Activated T-cell treated with anti-CD3 and anti-CD28 coated beads, Interleukin-2, amount 50 U/mL, for 24 hours (primary cell): ENCODE data around the gene SLC25A27.
A peak's percentile ranks its signal among the peaks of the same experiment; 100 is the strongest.
"Not testable (repeated sequence)": the region's sequence is repeated elsewhere in the genome, so short reads cannot be mapped to it uniquely, and the experiment has no call there.

Experiments
- DNase-seq: peaks from one replicate; pipeline ENCODE4 v3.0.0-alpha.2; 2020
- H3K27ac Mint-ChIP-seq: 2 replicates; pipeline ENCODE4 v1.8.0; 2020; ENCODE audit warnings: mild to moderate bottlenecking, mixed read lengths
- H3K27me3 Mint-ChIP-seq: 2 replicates; pipeline ENCODE4 v1.8.0; 2020; ENCODE audit warnings: mixed read lengths
- H3K36me3 Mint-ChIP-seq: 2 replicates; pipeline ENCODE4 v1.8.0; 2020; ENCODE audit warnings: low read depth, mixed read lengths
- H3K4me1 Mint-ChIP-seq: 2 replicates; pipeline ENCODE4 v1.8.0; 2020; ENCODE audit warnings: low read depth, mixed read lengths
- H3K4me3 Mint-ChIP-seq: 2 replicates; pipeline ENCODE4 v1.8.0; 2020; ENCODE audit warnings: mild to moderate bottlenecking, moderate library complexity, mixed read lengths
- H3K9me3 Mint-ChIP-seq: 2 replicates; pipeline ENCODE4 v1.8.0; 2020; ENCODE audit warnings: mixed read lengths

The SLC25A27 gene

DNA sequence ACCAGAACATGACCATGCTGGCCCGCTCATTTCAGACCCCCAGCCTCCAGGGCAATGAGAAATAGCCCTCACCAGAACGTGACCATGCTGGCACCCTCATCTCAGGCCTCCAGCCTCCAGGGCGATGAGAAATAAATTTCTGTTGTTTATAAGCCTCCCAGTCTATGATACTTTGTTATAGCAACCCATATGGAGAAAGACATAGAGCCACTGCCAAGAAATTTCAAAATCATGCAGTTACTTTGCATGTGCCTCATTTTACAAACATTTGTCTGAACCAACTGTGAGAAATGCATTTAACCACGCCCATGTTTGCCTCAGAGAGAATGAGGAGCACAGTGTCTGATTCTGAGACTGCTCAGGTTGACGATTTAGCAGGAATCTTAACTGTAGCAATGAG, 15.6 kb upstream of the SLC25A27 start:
- Mint-ChIP-seq H3K4me3 (no peak overlapping the region), H3K36me3 (no peaks in the 10 kb centered on the region), H3K27ac (no peak overlapping the region), H3K27me3 (peaks cover 42% of the 10 kb centered on the region), H3K9me3 (no peaks in the 10 kb centered on the region), H3K4me1 (no peaks in the 10 kb centered on the region)
- DNase-seq = no peak

DNA sequence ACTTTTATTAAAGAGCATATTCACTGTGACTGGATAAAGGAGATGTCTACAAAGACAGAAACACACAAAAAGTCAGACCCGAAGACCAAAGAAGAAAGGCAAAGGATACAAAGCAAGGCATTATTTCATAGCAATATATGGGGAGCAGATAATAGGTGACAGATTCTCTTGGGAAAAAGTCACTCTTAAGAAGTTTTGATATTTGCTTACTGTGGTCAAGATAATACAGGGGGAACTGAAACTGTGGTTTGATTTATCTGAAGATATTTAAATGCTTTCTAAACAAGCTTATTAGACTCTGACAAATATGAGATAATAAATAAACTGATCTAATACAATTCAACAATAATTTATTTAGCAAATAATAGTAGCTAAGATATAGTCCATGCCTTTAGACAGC, 14.8 kb upstream of the SLC25A27 start:
- DNase-seq = no peak

DNA sequence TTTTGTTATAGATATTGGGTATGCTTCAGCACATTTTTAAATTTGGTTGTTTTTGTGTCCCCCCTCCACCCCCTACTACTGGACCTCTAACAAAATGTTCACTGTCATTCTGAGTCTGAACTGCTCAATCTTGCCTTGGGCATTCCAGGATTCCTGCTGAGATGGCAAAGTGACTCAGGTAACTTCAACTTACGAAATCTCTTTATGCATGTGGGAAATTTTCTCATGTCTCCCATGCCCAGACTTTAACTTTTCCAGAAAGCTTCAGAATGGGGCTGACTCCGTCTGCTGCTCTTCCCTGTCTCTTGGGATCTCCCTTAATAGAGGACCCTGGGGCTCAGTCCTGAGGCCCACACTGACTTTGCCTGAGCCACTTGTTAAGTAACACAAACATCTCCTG, 14.1 kb upstream of the SLC25A27 start:
- Mint-ChIP-seq H3K9me3 (no peaks in the 10 kb centered on the region), H3K27ac (no peak overlapping the region), H3K36me3 (no peaks in the 10 kb centered on the region), H3K4me1 (peaks cover 11% of the 10 kb centered on the region), H3K27me3 (peaks cover 46% of the 10 kb centered on the region), H3K4me3 (no peak overlapping the region)
- DNase-seq = no peak

More for the DNA sequence above, 14.8 kb upstream of the SLC25A27 start:
- Mint-ChIP-seq H3K9me3 (no peaks in the 10 kb centered on the region), H3K27me3 (peaks cover 46% of the 10 kb centered on the region), H3K4me3 (no peak overlapping the region), H3K27ac (no peak overlapping the region), H3K4me1 (peaks cover 4% of the 10 kb centered on the region), H3K36me3 (no peaks in the 10 kb centered on the region)

DNA sequence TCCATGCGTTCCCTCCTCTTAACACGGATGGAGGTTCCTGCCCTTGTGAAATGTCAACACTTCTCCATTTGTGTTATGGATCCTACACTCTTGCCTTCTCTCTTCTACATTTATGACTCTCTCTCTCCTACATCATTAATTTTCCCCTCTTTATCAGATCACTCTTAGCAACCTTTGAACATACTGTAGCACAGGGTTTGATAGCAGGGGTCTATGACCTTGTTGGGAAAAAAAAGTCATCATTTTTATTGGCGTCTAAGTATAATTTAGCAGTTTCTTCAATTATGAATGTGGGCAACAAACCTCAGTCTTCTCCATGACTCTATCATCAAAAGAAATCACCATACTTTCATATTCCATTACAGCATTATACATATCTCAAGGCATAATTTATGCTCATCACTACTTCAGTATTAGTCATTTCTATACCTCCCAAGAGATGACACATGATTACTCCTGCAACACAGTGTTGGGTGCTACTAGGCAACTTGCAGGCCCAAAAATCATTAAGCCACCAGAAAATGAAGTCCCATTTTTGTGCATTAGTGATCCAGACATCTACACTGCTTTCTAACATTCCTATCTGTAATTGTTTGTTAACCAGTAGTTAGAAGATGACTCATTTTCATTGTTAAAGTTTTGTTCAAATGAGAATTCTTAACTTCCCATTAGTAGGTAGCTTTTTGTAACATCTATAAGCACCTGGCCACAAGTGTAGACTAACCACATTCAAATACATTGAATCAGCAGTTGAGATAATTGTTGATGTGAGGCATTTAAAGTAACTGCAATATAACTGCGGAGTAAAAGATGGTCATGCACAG, 9.6 kb upstream of the SLC25A27 start:
- peak overlapping the region; percentile 34 for H3K27ac Mint-ChIP-seq
- no peak overlapping the region for H3K4me3 Mint-ChIP-seq
- H3K4me1 Mint-ChIP-seq = peaks cover 16% of the 10 kb centered on the region
- DNase-seq = no peak
- H3K27me3 Mint-ChIP-seq = peaks cover 45% of the 10 kb centered on the region
- H3K36me3 Mint-ChIP-seq = no peaks in the 10 kb centered on the region
- no peaks in the 10 kb centered on the region for H3K9me3 Mint-ChIP-seq

DNA sequence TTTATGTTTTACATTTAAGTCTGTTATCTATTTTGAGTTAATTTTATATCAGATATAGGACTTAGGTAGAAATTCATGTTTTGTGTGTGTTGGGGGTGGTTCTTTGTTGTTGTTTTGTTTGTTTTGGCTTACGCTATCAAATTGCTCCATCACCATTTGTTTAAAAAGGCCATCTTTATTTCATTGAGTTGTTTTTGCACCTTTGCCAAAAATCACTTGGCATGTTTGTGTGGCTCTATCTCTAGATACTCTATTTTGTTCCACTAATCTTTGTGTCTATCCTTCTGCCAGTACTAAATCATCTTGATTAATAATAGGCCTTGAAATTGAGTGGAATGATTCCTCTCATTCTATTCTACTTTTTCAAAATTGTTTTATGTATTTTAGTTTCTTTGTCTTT, 7.5 kb upstream of the SLC25A27 start:
- H3K4me3 Mint-ChIP-seq = no peak overlapping the region
- peaks cover 40% of the 10 kb centered on the region for H3K27me3 Mint-ChIP-seq
- no peaks in the 10 kb centered on the region for H3K36me3 Mint-ChIP-seq
- DNase-seq = no peak
- H3K4me1 Mint-ChIP-seq = peaks cover 19% of the 10 kb centered on the region
- H3K27ac Mint-ChIP-seq = no peak overlapping the region
- H3K9me3 Mint-ChIP-seq = no peaks in the 10 kb centered on the region

DNA sequence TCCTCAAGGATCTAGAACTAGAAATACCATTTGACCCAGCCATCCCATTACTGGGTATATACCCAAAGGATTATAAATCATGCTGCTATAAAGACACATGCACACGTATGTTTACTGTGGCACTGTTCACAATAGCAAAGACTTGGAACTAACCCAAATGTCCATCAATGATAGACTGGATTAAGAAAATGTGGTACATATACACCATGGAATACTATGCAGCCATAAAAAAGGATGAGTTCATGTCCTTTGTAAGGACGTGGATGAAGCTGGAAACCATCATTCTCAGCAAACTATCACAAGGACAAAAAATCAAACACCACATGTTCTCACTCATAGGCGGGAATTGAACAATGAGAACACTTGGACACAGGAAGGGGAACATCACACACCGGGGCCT, 4.7 kb upstream of the SLC25A27 start:
- H3K27me3 Mint-ChIP-seq = peaks cover 52% of the 10 kb centered on the region
- not testable (repeated sequence) for H3K9me3 Mint-ChIP-seq, DNase-seq, H3K36me3 Mint-ChIP-seq, H3K27ac Mint-ChIP-seq, H3K4me3 Mint-ChIP-seq
- H3K4me1 Mint-ChIP-seq = peaks cover 22% of the 10 kb centered on the region

DNA sequence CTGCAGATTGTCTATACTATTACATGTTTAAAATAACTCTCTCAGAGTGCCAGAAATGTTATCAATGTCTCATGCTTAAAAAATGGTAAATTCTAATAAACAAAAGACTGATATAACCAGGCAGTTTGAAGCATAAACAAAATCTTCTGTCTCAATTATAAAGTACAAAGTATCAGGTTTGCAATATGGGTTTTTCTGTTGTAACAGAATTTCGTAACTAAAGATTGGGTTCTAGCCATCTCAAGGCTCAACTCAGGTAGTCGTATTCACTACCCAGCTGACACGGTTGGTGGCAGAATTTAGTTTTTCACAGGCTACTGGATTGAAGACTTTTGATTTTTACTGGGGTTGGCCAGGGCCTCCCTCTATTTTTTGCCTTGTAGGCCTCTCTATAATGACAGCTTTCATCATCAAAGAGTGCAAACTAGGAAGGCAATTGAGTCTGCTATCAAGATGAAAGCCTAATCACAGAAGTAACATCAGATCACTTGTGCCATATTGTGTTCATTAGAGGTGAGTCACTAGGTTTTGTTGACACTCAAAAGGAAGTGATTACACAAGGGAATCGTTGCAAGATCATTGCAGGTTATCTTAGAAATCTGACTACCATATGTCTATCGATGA, 3.8 kb upstream of the SLC25A27 start:
- Mint-ChIP-seq H3K9me3 (no peaks in the 10 kb centered on the region), H3K4me3 (no peak overlapping the region), H3K36me3 (no peaks in the 10 kb centered on the region), H3K4me1 (peaks cover 19% of the 10 kb centered on the region), H3K27me3 (peaks cover 60% of the 10 kb centered on the region), H3K27ac (no peak overlapping the region)
- DNase-seq = no peak

DNA sequence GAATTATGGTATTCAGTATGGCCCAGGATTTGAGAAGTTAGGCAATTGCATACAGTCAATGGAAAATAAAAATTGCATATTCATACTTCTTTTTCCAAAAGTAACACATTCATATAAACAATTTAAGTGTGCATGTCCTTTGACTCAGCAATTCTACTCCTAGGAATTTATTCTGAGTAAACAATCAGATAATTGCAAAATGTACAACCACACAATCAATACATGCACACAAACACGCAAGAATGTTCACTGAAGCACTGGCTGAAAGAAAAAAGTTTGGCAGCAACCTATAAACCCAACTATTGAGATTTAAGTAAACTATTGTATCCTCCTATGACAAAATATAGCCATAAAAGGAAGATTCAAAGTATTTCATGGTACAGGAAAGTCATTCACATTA, 1.8 kb upstream of the SLC25A27 start:
- H3K4me1 Mint-ChIP-seq = peaks cover 17% of the 10 kb centered on the region
- no peaks in the 10 kb centered on the region for H3K9me3 Mint-ChIP-seq
- H3K4me3 Mint-ChIP-seq = no peak overlapping the region
- no peak overlapping the region for H3K27ac Mint-ChIP-seq
- no peaks in the 10 kb centered on the region for H3K36me3 Mint-ChIP-seq
- peaks cover 79% of the 10 kb centered on the region for H3K27me3 Mint-ChIP-seq
- DNase-seq = no peak

DNA sequence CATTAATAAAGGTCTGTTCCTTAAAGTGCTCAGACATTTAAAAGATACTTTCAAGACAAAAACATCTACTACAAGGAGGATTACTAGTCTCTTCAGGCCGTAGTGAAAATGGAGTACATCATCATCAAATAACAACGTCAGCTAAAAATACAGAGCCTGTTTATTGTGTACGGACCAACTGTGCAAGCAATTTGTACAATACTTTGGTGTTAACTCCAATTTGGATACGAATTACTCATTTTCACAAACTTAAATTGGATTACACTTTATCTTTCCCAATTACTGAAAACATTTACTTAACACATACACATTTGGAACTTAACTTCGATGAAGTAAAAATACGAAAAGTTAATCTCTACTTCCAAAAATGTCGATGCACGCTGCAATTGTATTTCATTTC, 959 bp upstream of the SLC25A27 start:
- peaks cover 17% of the 10 kb centered on the region for H3K4me1 Mint-ChIP-seq
- H3K36me3 Mint-ChIP-seq = no peaks in the 10 kb centered on the region
- H3K27me3 Mint-ChIP-seq = peaks cover 77% of the 10 kb centered on the region
- no peak for DNase-seq
- no peak overlapping the region for H3K27ac Mint-ChIP-seq
- peak overlapping the region; percentile 76 for H3K4me3 Mint-ChIP-seq
- H3K9me3 Mint-ChIP-seq = no peaks in the 10 kb centered on the region

DNA sequence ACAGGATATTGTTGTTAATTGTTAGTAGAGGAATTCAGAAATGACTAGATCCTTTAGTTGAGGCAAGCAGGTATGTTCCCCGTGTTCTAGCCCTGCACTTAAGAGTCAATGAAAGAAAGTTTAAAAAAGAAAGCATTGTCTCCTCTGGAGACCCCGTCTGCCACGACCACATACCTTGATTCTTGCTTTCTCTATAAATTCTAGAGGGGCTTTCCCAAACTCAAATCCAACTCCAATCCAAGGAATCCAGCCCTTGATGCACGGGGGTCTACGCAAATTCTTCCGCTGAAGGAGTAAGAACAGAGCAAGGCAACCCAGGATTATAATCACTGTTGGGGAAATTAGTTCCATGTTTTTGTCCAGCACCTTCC, 558 bp upstream of the SLC25A27 start:
- Mint-ChIP-seq H3K27ac (no peak overlapping the region), H3K27me3 (peaks cover 73% of the 10 kb centered on the region), H3K4me1 (peaks cover 17% of the 10 kb centered on the region), H3K4me3 (peak overlapping the region; percentile 76), H3K36me3 (no peaks in the 10 kb centered on the region), H3K9me3 (no peaks in the 10 kb centered on the region)
- no peak for DNase-seq

DNA sequence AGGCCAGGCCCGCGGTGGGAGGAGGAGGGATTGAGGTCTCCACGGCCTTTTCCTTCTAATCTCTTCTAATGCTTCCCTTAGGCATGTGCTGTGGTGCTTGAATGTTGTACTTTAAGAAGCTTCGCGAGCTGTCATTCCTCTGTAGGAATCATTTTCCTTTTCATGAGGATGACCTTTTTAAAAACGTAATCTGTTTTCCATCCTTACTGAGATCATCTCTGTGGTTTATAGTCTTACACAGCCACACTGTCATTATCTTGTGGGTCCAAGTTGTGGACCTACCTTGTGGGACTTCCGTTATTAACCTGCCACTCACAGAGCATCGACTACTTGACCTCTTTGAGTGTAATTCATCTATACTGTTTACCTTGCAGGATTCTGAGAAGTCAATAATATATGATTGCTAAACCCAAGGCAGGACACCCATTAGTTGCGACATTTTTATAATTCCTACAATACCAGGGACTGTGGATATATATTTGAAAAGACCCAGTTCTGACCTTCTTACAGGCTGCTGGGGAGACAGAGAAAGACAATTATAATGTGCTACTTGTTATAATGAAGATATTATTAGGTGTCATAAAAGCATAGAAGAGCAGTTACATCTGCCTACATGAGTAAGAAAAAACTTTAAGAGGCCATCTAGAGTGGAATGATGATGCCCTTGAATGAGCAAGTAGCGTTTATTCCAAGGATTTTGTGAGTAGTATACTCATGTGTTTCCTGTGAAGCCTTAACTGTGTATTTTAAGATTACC, 842 bp downstream of the SLC25A27 start:
- Mint-ChIP-seq H3K36me3 (no peaks in the 10 kb centered on the region), H3K4me3 (peak overlapping the region; percentile 76), H3K27ac (no peak overlapping the region), H3K4me1 (peaks cover 17% of the 10 kb centered on the region), H3K27me3 (peaks cover 71% of the 10 kb centered on the region), H3K9me3 (no peaks in the 10 kb centered on the region)
- no peak for DNase-seq

DNA sequence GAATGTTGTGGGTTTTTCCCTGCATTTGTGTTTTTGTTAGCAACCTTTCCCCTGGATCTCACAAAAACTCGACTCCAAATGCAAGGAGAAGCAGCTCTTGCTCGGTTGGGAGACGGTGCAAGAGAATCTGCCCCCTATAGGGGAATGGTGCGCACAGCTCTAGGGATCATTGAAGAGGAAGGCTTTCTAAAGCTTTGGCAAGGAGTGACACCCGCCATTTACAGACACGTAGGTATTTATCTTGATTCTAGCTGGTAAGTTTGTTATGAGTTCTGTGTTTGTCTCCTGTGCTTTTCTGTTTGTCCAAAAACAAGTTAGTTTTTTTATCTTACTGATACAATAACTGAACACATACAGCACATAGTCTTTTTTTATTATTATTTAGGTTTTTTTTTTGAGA, 3.0 kb downstream of the SLC25A27 start:
- Mint-ChIP-seq H3K4me3 (no peak overlapping the region), H3K9me3 (no peaks in the 10 kb centered on the region), H3K27ac (no peak overlapping the region), H3K27me3 (peaks cover 60% of the 10 kb centered on the region), H3K4me1 (peaks cover 14% of the 10 kb centered on the region), H3K36me3 (no peaks in the 10 kb centered on the region)
- DNase-seq = no peak

DNA sequence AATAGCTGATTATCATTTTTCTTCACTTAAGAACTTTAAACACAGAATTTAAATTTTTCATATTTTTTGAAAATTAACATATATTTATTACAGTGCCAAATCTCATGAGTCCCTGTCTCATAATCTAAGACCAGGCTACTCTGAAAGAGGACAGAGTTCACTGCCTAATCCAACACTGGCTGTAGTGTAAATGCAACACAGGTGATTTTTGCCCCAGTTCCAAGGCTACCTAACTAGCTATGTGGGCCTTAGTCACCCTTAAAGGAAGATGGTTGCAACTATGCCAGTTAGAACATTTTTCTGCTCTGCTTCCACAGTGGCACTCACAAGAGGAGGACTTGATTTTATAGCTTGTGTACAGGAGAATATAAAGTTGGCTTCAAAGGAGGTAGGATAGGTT, 4.9 kb downstream of the SLC25A27 start:
- no peaks in the 10 kb centered on the region for H3K36me3 Mint-ChIP-seq
- H3K4me3 Mint-ChIP-seq = no peak overlapping the region
- H3K4me1 Mint-ChIP-seq = peaks cover 7% of the 10 kb centered on the region
- H3K27me3 Mint-ChIP-seq = peaks cover 43% of the 10 kb centered on the region
- no peaks in the 10 kb centered on the region for H3K9me3 Mint-ChIP-seq
- no peak overlapping the region for H3K27ac Mint-ChIP-seq
- no peak for DNase-seq

DNA sequence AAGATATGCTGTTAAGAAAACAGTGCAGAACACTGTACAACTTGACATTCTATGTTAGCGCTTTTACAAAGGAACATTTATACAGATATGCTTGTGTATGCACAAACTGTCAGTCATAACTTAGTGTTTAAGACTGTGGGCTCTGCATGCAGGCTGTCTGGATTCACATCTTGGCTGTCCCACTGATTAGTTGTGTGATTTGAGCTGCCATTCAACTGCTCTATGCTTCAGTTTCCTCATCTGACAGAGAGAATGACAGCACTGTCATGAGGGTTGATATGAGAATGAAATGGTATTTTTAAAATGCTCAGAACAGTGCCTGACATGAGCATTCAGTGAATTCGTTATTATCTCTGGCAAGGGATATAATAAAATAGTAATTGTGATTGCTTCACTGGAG, 8.7 kb downstream of the SLC25A27 start:
- H3K27ac Mint-ChIP-seq = no peak overlapping the region
- H3K4me1 Mint-ChIP-seq = no peaks in the 10 kb centered on the region
- H3K36me3 Mint-ChIP-seq = no peaks in the 10 kb centered on the region
- DNase-seq = no peak
- H3K27me3 Mint-ChIP-seq = peaks cover 10% of the 10 kb centered on the region
- no peaks in the 10 kb centered on the region for H3K9me3 Mint-ChIP-seq
- no peak overlapping the region for H3K4me3 Mint-ChIP-seq

DNA sequence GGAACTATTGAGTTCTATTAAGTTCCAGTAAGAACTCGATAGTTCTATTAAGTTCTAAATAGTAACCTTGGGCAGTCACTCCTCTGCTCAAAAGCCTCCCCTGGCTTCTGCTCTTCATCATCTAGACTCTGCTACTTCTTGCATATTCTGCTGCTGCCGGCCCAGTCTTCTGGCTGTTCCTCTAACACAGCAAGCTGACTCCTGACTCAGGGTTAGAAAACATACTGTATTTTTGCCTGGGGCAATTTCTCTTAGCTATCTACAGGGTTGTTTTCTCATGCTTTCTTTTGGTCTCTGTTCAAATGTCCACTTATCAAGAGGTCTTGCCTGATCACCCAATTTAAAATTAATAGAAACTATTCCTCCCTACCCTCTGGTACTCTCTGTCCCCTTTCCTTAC, 14.6 kb downstream of the SLC25A27 start:
- no peak for DNase-seq
- H3K27ac Mint-ChIP-seq = no peak overlapping the region
- no peaks in the 10 kb centered on the region for H3K4me1 Mint-ChIP-seq
- no peak overlapping the region for H3K4me3 Mint-ChIP-seq
- H3K9me3 Mint-ChIP-seq = no peaks in the 10 kb centered on the region
- H3K36me3 Mint-ChIP-seq = no peaks in the 10 kb centered on the region
- peaks cover 4% of the 10 kb centered on the region for H3K27me3 Mint-ChIP-seq
